Right atrium auricular region (tissue), 2 donors: ENCODE data around the gene ADAMTS17. TPM values are rescaled to one million over a fixed set of nuclear protein-coding genes. Genes with fewer than 3 reads are reported as not detected.

Source experiments
- DNase-seq: peaks from one replicate; pipeline ENCODE4 v3.0.0-alpha.2; 2019; ENCODE audit warnings: low spot score
- H3K27ac ChIP-seq, 2 donors: fragments of 200-600 bp; sonication (generic); 1 replicate in 1 of 2; 2 replicates in 1 of 2; pipeline ENCODE4 v1.5.1; 2016 to 2019
- H3K27me3 ChIP-seq, 2 donors: fragments of 200-600 bp; sonication (generic); one replicate each; pipeline versions ENCODE4 v1.5.1 to v1.6.0; 2017 to 2019
- H3K36me3 ChIP-seq: fragments of 200-600 bp; sonication (generic); one replicate; pipeline ENCODE4 v1.5.1; 2016
- H3K4me1 ChIP-seq, 2 donors: fragments of 200-600 bp; sonication (generic); one replicate each; pipeline versions ENCODE4 v1.5.1 to v1.6.0; 2017 to 2019
- H3K4me3 ChIP-seq, 2 donors: fragments of 200-600 bp; sonication (generic); 1 replicate in 1 of 2; 2 replicates in 1 of 2; pipeline ENCODE4 v1.5.1; 2017 to 2019; ENCODE audit warnings: mild to moderate bottlenecking in 1 of 2, moderate library complexity in 1 of 2
- H3K9me3 ChIP-seq, 2 donors: fragments of 200-600 bp; sonication (generic); one replicate each; pipeline ENCODE4 v1.5.1; 2019
- CTCF ChIP-seq, 2 donors: fragments of 200-600 bp; sonication (generic); IDR thresholded peaks; one replicate each; pipeline ENCODE4 v1.5.1; 2019; ENCODE audit warnings: antibody characterized with exemption in 2 of 2
- total RNA-seq, 2 donors: library from RNA; depleted of rRNA; stranded (reverse); fragments of >200 nt; gene quantifications; one replicate each; pipeline ENCODE4 v1.1.0, GENCODE V29; 2016

Gene ADAMTS17
- total RNA-seq, 2 donors from 2014 or later = 3.6 to 4.4 TPM

GRCh38 chr15:100037901-100038300, 303.9 kb downstream of the ADAMTS17 start:
- no peak for TF ChIP-seq CTCF (IDR thresholded peaks at IDR 0.05)
- H3K36me3 ChIP-seq = no peaks in the 10 kb centered on the region
- no peaks in the 10 kb centered on the region for H3K27me3 ChIP-seq
- H3K27ac ChIP-seq = no peak overlapping the region
- no peak for DNase-seq
- no peak overlapping the region for H3K4me3 ChIP-seq
- H3K4me1 ChIP-seq = peaks cover 0 to 20% of the 10 kb centered on the region in 2 donors
- no peaks in the 10 kb centered on the region for H3K9me3 ChIP-seq

GRCh38 chr15:100036015-100036414, 305.8 kb downstream of the ADAMTS17 start:
- DNase-seq = no peak
- no peak for TF ChIP-seq CTCF (IDR thresholded peaks at IDR 0.05)
- Histone ChIP-seq H3K9me3 (no peaks in the 10 kb centered on the region), H3K36me3 (no peaks in the 10 kb centered on the region), H3K4me3 (no peak overlapping the region), H3K27ac (no peak overlapping the region), H3K4me1 (peaks cover 0 to 31% of the 10 kb centered on the region in 2 donors), H3K27me3 (no peaks in the 10 kb centered on the region)

GRCh38 chr15:100034191-100034590, 307.6 kb downstream of the ADAMTS17 start:
- H3K27me3 ChIP-seq = no peaks in the 10 kb centered on the region
- H3K27ac ChIP-seq = no peak overlapping the region
- DNase-seq = no peak
- H3K9me3 ChIP-seq = no peaks in the 10 kb centered on the region
- peaks cover 0 to 40% of the 10 kb centered on the region in 2 donors for H3K4me1 ChIP-seq
- H3K4me3 ChIP-seq = no peak overlapping the region
- no peaks in the 10 kb centered on the region for H3K36me3 ChIP-seq
- TF ChIP-seq CTCF (IDR thresholded peaks at IDR 0.05) = no peak

- H3K4me1 ChIP-seq = peaks cover 0 to 49% of the 10 kb centered on the region in 2 donors
- no peak for DNase-seq
- peak overlapping the region; percentile 46 to 49 for H3K27ac ChIP-seq
- no peak overlapping the region for H3K4me3 ChIP-seq
- no peaks in the 10 kb centered on the region for H3K36me3 ChIP-seq
- no peaks in the 10 kb centered on the region for H3K27me3 ChIP-seq
- TF ChIP-seq CTCF (IDR thresholded peaks at IDR 0.05) = no peak
- H3K9me3 ChIP-seq = no peaks in the 10 kb centered on the region
These were observed 308.5 kb downstream of the ADAMTS17 start for GRCh38 chr15:100033140-100033857.

- H3K27ac ChIP-seq = peak overlapping the region; percentile 46 to 49
- H3K4me3 ChIP-seq = no peak overlapping the region
- H3K9me3 ChIP-seq = peaks cover 0 to 7% of the 10 kb centered on the region in 2 donors
- TF ChIP-seq CTCF (IDR thresholded peaks at IDR 0.05) = no peak
- no peak for DNase-seq
- H3K4me1 ChIP-seq = peaks cover 0 to 56% of the 10 kb centered on the region in 2 donors
- H3K36me3 ChIP-seq = no peaks in the 10 kb centered on the region
- H3K27me3 ChIP-seq = no peaks in the 10 kb centered on the region
These were observed 309.3 kb downstream of the ADAMTS17 start for GRCh38 chr15:100032358-100033085.
